Mammary epithelial cell (primary cell): ENCODE measurements around the gene KCNIP4.

Experiments
- CTCF ChIP-seq, 2 donors: IDR thresholded peaks in 1 of 2; conservative IDR thresholded peaks in 1 of 2; 2 replicates each; pipeline ENCODE4 v1.5.1; 2011 to 2012; ENCODE audit warnings: inconsistent platforms in 2 of 2, low read length in 2 of 2, mild to moderate bottlenecking in 2 of 2, control low read depth in 1 of 2, low read depth in 1 of 2; ENCODE audit not compliant: insufficient read depth in 1 of 2; ENCODE audit errors: extremely low read depth in 1 of 2
- EZH2 ChIP-seq: IDR thresholded peaks from 2 replicates; pipeline ENCODE4 v1.6.1; 2012; ENCODE audit warnings: low read length, inconsistent platforms, borderline replicate concordance

GRCh38 chr4:20760053-20760452 is 1188.5 kb downstream of the KCNIP4 start:
- no peak for TF ChIP-seq CTCF (conservative IDR thresholded peaks at IDR 0.05 in 1 of 2, IDR thresholded peaks at IDR 0.05 in 1 of 2; ENCODE audit: extremely low read depth in 1 of 2, insufficient read depth in 1 of 2, low read depth in 1 of 2, low read length in 2 of 2)
- no peak for TF ChIP-seq EZH2
